Calu3 (cell line): Measurements from ENCODE around the gene ITK. TPM values are rescaled to one million over a fixed set of nuclear protein-coding genes. Genes with fewer than 3 reads are reported as not detected.

Source experiments
- BruUV-seq: library from RNA; stranded (reverse); fragments of 400-500 nt; replicated peaks from 2 replicates; lab custom pipeline; 2021; lab: Mats Ljungman, UMichigan
- CTCF ChIA-PET: fragments of 300-600 bp; sonication (Branson Sonifier 250); formaldehyde crosslinking; loops from one replicate; lab custom pipeline; 2022; ENCODE audit warnings: antibody characterized with exemption; lab: Charles Lee
- DNase-seq: peaks from one replicate; pipeline ENCODE4 v3.0.0; 2022
- H3K27ac Mint-ChIP-seq: one replicate; pipeline ENCODE4 v1.8.0; 2022; ENCODE audit warnings: mixed read lengths; ENCODE audit not compliant: unreplicated experiment
- H3K27me3 Mint-ChIP-seq: one replicate; pipeline ENCODE4 v1.8.0; 2022; ENCODE audit warnings: mixed read lengths; ENCODE audit not compliant: unreplicated experiment
- H3K36me3 Mint-ChIP-seq: one replicate; pipeline ENCODE4 v1.8.0; 2022; ENCODE audit warnings: mild to moderate bottlenecking, moderate library complexity, mixed read lengths; ENCODE audit not compliant: insufficient read depth, unreplicated experiment
- H3K4me1 Mint-ChIP-seq: one replicate; pipeline ENCODE4 v1.8.0; 2022; ENCODE audit warnings: mild to moderate bottlenecking, low read depth, mixed read lengths; ENCODE audit not compliant: unreplicated experiment
- H3K4me3 Mint-ChIP-seq: one replicate; pipeline ENCODE4 v1.8.0; 2022; ENCODE audit warnings: mild to moderate bottlenecking, low read depth, moderate library complexity, mixed read lengths; ENCODE audit not compliant: unreplicated experiment
- H3K9me3 Mint-ChIP-seq: one replicate; pipeline ENCODE4 v1.8.0; 2022; ENCODE audit warnings: low read depth, mixed read lengths; ENCODE audit not compliant: unreplicated experiment
- intact Hi-C: fragments of 100-400 bp; cut with micrococcal nuclease; formaldehyde crosslinking; loops from one replicate; pipeline ENCODE4 v1.10.0; 2022; ENCODE audit not compliant: unreplicated experiment
- total RNA-seq: library from RNA; stranded (reverse); gene quantifications from 2 replicates; pipeline ENCODE4 v1.2.3, GENCODE V29; 2022
- TF ChIP-seq, protein P1 (sequence below): fragments of 200-600 bp; IDR thresholded peaks from one replicate; pipeline ENCODE4 v1.8.0; 2022; ENCODE audit warnings: antibody characterized with exemption; ENCODE audit not compliant: unreplicated experiment

Gene ITK
- total RNA-seq, 1 experiment from 2014 or later = not detected

GRCh38 chr5:157186309-157187045 lies 5.8 kb downstream of the ITK start:
- H3K4me3 Mint-ChIP-seq = no peak overlapping the region
- TF ChIP-seq, protein P1, sequence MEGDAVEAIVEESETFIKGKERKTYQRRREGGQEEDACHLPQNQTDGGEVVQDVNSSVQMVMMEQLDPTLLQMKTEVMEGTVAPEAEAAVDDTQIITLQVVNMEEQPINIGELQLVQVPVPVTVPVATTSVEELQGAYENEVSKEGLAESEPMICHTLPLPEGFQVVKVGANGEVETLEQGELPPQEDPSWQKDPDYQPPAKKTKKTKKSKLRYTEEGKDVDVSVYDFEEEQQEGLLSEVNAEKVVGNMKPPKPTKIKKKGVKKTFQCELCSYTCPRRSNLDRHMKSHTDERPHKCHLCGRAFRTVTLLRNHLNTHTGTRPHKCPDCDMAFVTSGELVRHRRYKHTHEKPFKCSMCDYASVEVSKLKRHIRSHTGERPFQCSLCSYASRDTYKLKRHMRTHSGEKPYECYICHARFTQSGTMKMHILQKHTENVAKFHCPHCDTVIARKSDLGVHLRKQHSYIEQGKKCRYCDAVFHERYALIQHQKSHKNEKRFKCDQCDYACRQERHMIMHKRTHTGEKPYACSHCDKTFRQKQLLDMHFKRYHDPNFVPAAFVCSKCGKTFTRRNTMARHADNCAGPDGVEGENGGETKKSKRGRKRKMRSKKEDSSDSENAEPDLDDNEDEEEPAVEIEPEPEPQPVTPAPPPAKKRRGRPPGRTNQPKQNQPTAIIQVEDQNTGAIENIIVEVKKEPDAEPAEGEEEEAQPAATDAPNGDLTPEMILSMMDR = no peak
- H3K27me3 Mint-ChIP-seq = peaks cover 54% of the 10 kb centered on the region
- CTCF ChIA-PET = interaction anchor here (0.7 kb wide), 2 partner anchors 21 to 75 kb away, joined by 3 to 5 read pairs; no protein-coding TSS in a partner anchor
- H3K9me3 Mint-ChIP-seq = no peaks in the 10 kb centered on the region
- H3K36me3 Mint-ChIP-seq = no peaks in the 10 kb centered on the region
- intact Hi-C loops = no loop called here
- no peaks in the 10 kb centered on the region for H3K4me1 Mint-ChIP-seq
- H3K27ac Mint-ChIP-seq = no peak overlapping the region
- DNase-seq = no peak
- BruUV-seq = no TSS peak

- H3K4me3 Mint-ChIP-seq = no peak overlapping the region
- TF ChIP-seq, protein P1 = no peak
- no peaks in the 10 kb centered on the region for H3K4me1 Mint-ChIP-seq
- intact Hi-C loops = no loop called here
- no peaks in the 10 kb centered on the region for H3K36me3 Mint-ChIP-seq
- peaks cover 53% of the 10 kb centered on the region for H3K27me3 Mint-ChIP-seq
- no peak for DNase-seq
- BruUV-seq = no TSS peak
- no peak overlapping the region for H3K27ac Mint-ChIP-seq
- no peaks in the 10 kb centered on the region for H3K9me3 Mint-ChIP-seq
- CTCF ChIA-PET = no interaction called here
Measured at GRCh38 chr5:157187046-157187754, 6.6 kb downstream of the ITK start.

DNA sequence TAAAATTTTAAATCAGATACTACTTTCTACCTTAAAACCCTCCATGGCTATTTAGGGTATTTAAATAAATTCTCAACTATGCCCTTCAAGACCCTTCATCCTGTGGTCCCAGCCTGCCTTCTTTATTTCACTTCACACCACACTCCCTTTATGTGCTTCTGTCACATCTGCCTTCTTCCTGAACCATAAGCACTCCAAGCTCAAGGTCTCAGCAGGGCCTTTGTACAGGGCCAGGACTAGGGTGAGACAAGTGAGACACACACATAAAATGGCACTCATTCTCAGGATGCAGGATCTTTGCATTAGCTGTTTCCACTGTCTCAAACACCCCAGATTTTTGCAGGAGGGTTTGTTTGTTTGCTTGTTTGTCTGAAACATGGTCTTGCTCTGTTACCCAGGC lies 7.6 kb downstream of the ITK start:
- TF ChIP-seq, protein P1 = no peak
- H3K4me3 Mint-ChIP-seq = no peak overlapping the region
- no peak for DNase-seq
- no TSS peak for BruUV-seq
- CTCF ChIA-PET = no interaction called here
- H3K4me1 Mint-ChIP-seq = no peaks in the 10 kb centered on the region
- intact Hi-C loops = no loop called here
- no peak overlapping the region for H3K27ac Mint-ChIP-seq
- H3K27me3 Mint-ChIP-seq = peaks cover 58% of the 10 kb centered on the region
- H3K9me3 Mint-ChIP-seq = no peaks in the 10 kb centered on the region
- H3K36me3 Mint-ChIP-seq = no peaks in the 10 kb centered on the region

DNA sequence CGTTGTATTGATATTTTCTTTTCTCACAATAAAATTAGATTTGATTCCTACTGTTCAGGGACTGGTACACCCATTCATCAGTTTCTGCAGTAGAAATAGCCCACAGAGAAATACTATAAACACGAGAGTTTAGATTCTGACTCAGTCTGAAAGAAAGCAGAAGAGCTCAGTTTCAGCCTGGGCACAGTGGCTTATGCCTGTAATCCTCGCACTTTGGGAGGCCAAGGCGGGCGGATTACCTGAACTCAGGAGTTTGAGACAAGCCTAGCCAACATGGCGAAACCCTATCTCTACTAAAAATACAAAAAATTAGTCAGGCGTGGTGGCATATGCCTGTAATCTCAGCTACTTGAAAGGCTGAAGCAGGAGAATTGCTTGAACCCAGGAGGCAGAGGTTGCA lies 8.6 kb downstream of the ITK start:
- Mint-ChIP-seq H3K27ac (no peak overlapping the region), H3K27me3 (peaks cover 60% of the 10 kb centered on the region), H3K4me3 (no peak overlapping the region), H3K9me3 (no peaks in the 10 kb centered on the region), H3K4me1 (no peaks in the 10 kb centered on the region), H3K36me3 (no peaks in the 10 kb centered on the region)
- no peak for DNase-seq
- TF ChIP-seq, protein P1 = no peak
- intact Hi-C loops = no loop called here
- CTCF ChIA-PET = interaction anchor here (0.6 kb wide), 1 partner anchor 658 kb away, joined by 3 read pairs; no protein-coding TSS in a partner anchor
- BruUV-seq = no TSS peak
